GM19025 (cell line): ENCODE measurements around the gene RFX4.

Experiments used
- ATAC-seq: cut with Tn5 transposase; IDR thresholded peaks from one replicate; pipeline ENCODE4 v1.9.1; 2021; ENCODE audit warnings: mild to moderate bottlenecking, low read depth, moderate library complexity; ENCODE audit not compliant: unreplicated experiment

The RFX4 gene

DNA sequence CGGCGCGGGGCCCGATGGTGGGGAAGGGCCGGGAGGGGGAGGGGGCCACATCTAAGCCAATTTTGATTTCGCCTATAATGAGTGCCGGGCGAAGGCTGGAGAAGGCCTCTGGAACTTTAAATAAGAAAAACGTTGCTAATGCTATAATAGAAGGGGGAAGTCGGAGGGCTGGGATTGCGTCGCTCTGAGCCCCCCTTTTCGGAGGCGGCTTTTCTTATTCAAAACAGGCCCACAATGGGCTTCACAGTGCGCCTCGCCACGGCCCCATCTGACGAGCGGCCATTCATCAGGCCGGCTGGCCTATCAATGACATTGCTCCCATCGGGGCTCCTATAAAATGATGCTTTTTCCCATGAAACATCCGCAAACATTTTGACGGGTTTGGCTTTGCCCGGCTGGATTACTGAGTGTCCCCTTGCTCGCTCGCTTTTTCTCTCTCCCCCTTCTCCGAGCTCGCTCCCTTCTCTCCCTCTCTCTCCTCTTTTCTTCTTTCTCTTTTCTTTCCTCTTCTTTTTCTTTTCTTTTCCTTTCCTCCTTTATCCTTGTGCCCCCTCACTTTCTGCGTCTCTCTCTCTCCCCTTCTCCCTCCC, at the start of gene RFX4:
TSS of gene RFX4 (plus strand) at position 364 of the 590 bp plus-strand sequence. CDS start 317 bp downstream, outside the sequence.
- no peak for ATAC-seq

DNA sequence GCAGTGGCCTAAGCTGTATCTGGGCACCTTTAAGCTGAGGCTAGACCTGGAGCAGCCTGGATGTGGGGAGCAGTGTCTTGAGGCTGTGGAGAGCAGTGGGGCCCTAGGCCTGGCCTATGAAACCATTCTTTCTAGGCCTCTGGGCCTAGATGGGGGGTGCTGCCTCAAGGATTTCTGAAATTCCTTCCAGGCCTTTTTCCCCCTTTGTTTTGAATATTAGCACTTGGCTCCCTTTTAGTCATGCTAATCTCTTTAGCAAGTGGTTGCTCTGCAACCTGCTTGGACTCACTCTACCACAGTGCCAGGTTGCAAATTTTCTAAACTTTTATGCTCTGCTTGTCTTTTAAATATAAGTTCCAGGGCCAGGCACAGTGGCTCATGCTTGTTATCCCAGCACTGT, 41.6 kb upstream of the RFX4 start:
- no peak for ATAC-seq

DNA sequence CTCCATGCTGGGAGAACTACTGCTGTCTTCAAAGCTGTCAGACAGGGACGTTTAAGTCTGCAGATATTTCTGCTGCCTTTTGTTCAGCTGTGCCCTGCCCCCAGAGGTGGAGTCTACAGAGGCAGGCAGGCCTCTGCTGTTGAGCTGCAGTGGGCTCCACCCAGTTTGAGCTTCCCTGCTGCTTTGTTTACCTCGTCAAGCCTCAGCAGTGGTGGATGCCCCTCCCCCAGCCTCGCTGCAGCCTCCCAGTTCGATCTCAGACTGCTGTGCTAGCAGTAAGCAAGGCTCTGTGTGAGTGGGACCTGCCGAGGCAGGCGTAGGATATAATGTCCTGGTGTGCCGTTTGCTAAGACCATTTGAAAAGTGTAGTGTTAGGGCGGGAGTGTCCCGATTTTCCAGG, 31.4 kb upstream of the RFX4 start:
- ATAC-seq: no peak

DNA sequence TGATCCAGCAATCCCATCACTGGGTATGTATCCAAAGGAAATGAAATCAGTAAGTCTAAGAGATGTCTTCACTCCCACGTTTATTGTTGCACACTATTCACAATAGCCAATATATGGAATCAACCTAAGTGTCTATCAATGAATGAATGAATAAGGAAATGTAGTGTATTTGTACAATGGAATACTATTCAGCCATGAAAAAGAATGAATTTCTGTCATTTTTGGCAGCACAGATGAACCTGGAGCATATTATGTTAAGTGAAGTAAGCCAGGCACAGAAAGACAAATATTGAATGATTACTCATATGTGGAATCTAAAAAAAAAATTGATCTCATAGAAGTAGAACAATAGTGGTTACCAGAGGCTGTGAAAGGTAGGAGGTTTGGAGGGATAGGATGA, 30.6 kb upstream of the RFX4 start:
- ATAC-seq: no peak

DNA sequence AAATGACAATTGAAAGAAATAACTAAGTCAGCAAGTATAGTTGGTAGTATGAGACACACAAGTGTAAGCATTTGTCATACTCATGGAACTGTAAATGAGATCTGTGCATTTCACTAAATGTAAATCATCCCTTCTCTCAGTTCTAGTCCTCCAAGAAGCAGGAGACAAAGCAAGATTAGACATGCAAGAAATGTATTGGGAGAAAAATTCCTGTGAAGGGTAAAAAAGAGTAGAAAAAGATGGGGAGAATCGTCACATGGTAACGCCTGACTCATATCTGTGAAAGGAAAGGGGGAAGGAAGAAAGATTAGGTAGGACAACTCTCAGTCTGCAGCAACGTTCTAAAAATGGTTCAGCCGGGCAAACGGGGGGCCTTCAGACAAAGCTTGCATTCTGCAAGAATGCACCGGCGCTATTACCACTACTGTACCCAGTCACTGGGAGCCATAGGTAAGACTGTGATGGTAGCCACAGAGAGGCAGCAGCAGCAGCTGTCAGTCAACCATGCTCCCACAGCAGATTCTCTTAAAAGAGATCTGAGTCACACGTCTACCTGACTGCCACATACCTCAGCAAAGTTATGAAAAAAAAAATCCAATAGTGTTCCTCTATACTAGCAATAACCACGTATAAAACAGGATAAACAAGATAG, 18.0 kb upstream of the RFX4 start:
- ATAC-seq: no peak

DNA sequence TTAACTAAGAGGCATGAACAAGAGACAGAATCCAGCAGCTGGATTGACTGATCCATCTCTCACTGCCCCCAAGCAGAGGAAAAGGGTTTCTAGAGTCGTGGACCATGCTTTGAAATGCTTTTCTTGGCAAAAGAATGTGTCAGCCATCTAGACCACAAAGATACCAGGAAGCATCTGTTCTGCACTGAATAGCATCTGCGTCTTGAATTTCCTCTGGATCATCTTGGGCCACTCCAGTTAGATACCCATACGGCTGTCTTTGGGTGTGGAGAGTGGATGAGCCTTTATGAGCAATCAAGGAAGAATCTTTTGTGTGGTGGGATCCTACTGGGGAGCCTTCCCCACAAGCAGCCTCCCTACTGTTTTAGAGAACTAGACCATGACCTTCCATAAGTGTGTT, 16.0 kb upstream of the RFX4 start:
- no peak for ATAC-seq

DNA sequence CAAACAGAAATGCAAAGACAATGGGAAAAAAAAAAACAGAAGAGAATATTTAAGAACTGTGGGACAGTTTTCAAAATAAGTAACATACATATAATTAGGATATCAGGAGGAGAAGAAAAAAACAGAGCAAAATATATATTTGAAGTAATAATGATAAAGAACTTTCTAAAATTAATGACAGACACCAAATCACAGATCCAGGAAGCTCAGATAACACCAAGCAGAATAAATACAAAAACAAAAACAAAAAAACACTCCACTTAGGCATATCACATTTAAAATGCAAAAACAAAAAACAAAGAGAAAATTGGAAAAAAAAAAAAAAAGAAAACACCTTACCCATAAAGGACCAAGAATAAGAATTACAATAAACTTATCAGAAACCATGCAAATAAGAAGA, 9.6 kb upstream of the RFX4 start:
- ATAC-seq: no peak

DNA sequence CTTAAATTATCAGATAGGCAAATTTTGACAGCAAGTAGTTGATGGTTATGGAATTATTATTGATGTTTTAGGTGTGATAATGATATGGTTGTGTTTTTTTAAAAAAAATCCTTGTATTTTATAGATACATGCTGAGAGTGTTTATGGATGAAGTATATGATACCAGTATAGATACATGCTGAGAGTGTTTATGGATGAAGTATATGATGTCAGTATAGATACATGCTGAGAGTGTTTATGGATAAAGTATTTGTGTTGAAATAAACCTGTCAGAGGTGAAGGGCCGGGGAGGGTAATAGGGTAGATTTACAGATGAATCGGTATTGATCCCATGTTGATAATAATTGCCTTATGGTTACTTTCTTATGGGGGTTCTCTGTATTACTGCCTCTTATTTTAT, 6.0 kb upstream of the RFX4 start:
- no peak for ATAC-seq

DNA sequence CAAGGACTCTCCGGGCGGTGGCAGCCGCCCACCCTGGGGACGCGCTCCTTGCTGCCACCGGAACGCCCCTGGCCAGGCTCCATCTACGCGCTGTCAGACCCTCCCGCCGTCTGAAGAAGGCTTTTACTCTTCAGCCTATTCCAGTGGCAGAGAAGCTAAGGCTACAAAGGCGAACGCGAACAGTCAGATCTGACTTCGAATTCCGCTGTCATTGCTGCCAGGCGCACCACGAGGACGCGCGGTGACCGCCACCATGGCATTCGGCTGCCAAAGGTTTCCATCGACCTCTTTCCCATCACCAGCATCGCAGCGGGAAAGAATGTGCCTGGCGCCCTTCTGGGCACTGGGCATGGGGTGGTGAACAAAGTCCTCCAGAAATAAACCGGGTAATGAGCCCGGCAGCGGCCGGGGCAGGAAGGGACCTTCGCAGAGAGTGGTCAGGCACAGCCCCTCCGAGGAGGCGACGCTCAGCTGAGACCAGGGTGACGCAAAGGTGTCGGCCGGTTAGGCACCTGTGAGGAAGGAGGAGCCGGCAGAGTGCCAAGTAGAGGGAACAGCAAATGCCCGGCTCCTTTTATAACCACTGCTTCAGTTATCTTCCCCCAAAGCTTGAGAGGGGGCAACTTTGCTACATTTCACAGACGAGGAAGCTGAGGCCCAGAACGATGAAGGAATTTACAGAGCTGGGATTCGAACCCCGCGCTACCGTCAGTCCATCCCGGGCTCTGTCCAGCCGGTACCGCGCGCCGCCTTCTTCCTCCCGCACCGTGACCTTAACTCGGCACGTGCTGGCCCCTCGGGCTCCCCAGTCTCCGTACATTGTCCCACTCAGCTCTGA, 1.9 kb upstream of the RFX4 start:
- no peak for ATAC-seq

DNA sequence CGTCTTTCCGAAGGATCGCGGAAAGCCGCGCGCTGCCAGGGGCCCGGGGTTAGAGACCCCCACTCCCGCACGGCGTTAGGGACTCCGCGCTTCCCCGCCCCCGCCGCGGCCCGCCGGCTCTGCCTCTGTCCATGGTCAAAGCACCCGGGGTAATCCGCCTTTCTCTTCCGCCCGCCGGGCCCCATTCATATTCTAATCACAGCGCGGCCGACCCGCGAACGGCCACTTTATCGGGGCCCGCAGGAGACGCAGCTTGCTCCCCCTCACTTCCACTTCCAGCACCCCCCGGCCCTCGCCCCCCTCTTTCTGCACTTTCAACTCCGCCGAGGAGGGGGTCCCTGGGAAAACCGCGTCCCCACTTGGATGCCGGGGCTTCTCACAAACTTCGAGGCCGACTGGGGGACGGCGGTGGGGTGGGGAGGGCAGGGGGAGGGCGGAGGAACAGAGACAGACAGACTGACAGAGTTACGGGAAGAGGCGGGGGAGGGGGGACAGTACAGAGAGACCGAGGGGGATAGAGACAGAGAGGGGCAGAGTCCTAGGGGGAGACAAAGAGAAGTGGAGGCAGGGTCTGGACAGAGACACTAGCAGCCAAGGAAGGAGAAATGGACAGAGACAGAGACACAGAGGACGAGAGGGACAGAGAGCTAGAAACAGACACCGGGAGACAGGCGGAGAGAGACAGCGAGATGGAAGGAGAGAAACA, 1.1 kb upstream of the RFX4 start:
- ATAC-seq: no peak

DNA sequence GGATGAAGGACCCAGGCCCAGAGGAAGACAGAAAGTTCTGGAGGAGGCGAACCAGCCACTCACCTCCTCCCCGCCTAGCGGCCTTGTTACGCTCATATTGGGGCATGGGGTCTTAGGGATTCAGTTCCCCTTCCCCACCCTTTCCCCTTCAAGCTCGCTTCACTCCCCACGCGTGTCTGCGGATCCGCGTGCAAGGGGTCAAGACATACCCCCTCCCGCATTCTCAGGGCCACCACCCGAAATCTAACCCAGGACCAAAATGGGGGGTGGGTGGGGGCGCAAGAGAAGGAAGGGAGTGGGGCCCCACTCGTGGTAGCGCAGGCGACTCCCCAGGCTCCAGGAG, 584 bp upstream of the RFX4 start:
- ATAC-seq: no peak

DNA sequence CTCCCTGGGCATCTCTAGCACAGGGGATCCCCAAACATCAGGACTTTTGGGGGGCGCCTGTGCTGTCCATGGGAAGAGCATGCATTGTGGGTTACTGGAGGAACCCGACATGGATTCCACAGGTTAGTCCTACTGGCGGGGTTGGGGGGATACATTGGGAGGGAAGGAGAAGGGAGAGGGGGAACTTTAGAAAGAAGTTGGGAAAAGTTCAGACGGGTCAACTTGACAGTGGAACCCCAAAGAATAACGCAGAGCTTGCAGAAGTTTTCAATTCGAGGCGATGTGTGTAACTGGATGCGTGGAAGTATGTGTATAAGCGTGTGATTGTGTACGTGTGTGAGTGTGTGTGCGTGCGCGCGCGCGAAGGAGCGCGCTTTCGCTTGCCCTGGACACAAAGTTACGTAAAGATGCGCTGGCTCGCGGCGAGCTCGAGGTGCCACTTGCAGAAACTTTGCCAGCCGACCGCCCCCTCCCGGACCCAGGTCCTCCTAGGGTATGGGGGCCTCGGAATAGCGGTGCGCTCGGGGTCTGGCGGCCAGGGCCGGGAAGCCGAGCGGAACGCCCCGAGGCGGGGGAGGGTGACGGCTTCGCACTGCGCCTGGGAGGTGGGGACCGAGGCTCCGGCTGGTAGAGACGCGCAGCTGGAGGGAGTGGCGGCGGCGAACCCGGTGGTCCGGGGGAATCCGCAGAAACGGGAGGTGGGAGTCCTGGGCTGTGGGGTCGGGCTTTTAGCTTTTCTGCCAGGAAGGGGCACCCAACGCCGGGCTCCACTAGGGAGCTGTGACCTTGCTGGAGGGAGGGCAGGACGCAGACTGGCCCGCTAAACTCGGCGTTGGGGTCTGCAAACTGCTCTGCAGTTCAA, 669 bp downstream of the RFX4 start:
- ATAC-seq: no peak

DNA sequence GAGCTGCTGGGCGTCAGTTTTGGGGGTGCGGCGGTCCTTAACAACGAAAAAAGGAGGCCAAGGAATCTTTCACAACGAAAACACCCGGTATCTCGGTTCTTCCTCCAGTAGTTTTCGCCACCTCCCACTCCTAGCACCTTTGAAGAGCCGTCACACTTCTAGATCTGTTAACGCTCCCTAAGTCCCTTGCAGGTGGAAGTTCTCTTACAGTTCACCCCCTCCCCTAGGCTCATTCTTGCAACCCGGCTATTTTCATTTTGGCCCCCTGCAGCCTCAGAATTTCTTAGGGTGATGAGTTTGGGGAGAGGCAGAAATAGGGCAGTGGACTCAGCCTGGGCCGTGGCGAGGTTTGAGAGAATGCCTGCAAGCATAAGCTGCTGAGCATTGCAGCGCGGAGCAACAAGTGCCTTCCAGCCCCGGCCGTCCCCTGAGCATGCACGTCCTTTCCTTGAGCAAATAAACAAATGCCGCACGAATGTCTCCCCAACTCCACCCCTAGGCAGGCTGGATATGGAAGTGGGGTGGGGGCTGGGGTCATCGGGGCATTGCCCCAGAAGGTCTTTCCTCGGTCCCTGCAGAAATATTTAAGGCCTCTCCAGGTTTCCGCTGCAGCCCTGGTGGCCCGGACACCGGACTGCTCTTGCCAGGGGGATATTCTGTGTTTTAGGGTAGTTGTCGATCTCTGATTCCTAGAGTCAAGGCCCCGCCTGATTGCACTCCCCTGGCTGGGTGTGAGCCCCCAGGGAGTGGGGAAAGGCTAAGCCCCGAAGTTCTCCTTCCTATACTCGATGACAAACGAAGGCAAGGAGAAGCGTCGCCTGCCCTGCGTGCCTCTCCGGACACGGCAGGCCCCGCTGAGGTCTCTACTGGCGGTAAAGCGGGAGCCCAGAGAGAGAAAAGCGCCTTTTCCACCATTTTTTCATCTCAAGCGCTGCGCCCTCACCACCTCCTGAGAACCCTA, 1.6 kb downstream of the RFX4 start:
- ATAC-seq: no peak

DNA sequence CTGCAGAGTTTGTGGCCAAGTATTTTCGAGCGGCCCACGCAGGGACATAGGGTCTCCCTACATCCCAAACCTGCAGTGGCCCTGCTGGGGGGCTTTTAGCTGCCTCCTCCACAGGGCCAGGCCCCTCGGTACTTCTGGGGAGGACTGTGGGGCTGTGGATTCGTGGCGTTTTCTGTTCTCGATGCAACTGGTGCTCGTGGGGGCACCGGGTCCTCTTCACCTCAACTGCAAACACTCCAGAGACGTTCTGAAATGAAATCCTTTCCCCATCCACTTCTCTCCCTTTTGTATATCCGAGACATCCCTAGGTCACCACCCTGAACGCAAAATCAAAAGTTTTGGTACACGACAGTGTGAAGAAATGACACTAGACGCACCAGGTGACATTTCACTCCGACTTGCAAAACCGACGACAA, 2.3 kb downstream of the RFX4 start:
- no peak for ATAC-seq

DNA sequence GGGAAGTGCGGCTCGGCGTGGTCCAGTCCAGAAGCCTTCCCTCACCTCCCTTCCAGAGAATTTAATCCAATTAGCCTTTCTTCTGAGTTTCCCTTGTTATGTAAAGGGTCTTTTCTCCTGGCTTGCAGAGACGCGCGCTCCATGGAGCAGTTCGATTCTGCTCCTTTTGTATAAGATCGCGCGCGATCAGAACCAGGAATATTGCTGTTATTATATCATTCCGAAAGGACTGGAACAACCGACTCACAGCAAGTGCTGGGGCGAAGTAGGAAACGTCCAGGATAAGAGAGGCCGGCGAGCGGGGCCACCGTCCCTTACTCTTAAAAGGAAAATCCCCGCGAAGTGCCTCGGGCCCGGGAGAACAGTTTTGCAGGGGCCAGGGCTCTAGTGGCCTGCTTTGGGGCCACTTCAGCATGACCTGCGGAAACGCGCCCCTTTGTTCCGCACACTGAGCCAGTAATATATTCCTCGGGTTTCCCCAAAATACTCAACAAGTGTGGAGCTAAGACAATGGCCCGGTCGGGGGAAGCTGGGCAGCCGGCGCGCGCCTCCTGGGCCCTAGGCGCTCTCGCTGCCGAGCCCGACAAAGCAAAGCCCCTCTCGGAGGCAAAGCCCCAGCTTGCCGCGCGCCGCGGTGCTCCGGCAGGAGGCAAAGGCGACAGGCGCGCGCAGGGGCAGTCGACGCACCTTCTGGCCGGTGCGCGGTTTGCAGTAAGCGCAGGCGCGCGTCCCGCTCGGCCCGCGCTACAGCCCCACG, 2.9 kb downstream of the RFX4 start:
- no peak for ATAC-seq

DNA sequence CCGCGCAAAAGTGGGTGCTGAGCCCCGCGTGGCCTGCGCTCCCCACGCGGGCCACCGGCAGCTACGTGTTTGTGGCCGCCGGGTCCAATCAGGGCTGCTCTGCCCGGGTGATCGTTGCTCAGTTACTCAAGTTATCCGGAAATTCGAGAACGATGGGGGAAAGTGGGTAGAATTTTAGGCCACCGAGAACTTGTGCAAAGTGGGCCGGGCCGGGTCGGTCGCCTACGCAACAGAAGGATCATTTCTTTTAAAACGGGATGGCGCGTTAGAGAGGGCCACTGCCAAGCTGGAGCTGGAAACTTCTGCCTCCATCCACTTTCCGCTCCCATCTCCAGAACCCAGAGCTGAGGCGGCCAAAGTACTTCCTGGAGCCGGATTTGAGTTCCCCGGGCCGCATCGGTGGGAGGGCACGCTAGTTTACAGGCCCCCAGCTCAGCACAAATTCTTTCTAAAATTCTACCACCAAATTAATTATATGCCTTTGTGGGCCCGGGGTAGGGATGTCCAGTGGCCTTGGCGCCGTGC, 3.5 kb downstream of the RFX4 start:
- ATAC-seq: no peak

DNA sequence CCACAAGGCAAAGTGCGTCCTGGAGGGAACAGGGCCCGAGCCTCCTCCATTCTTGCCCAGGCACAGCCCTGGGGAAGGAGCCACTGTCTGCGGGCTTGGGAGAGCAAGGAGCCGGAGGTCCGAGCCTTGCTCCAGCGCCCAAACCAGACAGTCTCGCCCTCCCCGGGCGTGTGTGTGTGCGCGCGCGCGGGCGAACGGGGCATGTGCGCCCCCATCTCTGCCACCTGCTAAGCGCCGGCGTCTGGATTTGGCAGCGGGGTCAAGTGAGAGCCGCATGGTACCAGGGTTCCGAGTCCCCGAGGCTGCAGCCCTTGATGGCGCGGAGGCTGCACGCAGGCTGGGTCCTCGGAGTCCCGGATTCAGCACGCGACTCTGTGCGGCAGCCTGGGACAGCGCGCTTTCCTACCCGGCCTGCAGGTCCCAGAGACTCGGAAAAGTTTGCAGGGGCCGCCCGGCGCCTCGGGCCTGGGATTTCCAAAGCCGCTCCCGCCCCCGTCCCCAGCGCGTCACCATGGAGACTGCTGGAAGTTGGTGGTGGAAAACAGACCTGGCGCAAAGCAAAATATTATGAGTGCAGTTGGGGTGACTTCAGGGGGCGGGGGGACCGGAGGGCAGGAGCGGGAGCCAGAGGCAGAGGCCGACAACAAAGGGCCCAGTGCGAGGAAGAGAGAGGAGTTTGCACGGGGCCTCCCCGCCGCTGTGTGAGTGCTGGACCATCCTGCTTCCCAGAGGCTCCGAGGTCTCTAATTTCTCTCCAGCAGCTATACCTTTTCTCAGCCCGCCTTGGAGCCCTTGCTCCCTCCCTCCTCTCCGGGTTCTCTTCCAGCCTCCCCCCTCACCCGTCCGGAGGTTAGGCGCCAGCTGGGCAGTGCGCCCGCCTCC, 4.2 kb downstream of the RFX4 start:
- no peak for ATAC-seq
